GM18526 (cell line): Measurements from ENCODE around the gene MAB21L2.

Experiments
- POLR2A ChIP-seq: IDR thresholded peaks from 3 replicates; pipeline ENCODE4 v1.6.1; 2011; ENCODE audit not compliant: insufficient read length; ENCODE audit errors: extremely low read depth

The MAB21L2 gene

GRCh38 chr4:150582146-150582872 lies at the start of gene MAB21L2:
Gene MAB21L2, plus strand, starts transcription at chr4:150582151. Its CDS starts 879 bp downstream, at chr4:150583030.
- TF ChIP-seq POLR2A, result no peak

GRCh38 chr4:150533673-150534072 lies 48.3 kb upstream of the MAB21L2 start:
- no peak for TF ChIP-seq POLR2A

GRCh38 chr4:150534818-150535217 lies 47.1 kb upstream of the MAB21L2 start:
- no peak for TF ChIP-seq POLR2A

GRCh38 chr4:150540536-150540935 lies 41.4 kb upstream of the MAB21L2 start:
- TF ChIP-seq POLR2A, result no peak

GRCh38 chr4:150540959-150541360 lies 41.0 kb upstream of the MAB21L2 start:
- no peak for TF ChIP-seq POLR2A

GRCh38 chr4:150541681-150542080 lies 40.3 kb upstream of the MAB21L2 start:
- TF ChIP-seq POLR2A, result no peak

GRCh38 chr4:150543042-150543441 lies 38.9 kb upstream of the MAB21L2 start:
- TF ChIP-seq POLR2A, result no peak

GRCh38 chr4:150546286-150546685 lies 35.7 kb upstream of the MAB21L2 start:
- no peak for TF ChIP-seq POLR2A

GRCh38 chr4:150547154-150547838 lies 34.7 kb upstream of the MAB21L2 start:
- TF ChIP-seq POLR2A, result no peak

- no peak for TF ChIP-seq POLR2A
These were observed 20.7 kb upstream of the MAB21L2 start for GRCh38 chr4:150561143-150561737.

- TF ChIP-seq POLR2A, result no peak
These were observed 19.7 kb upstream of the MAB21L2 start for GRCh38 chr4:150562250-150562649.

- no peak for TF ChIP-seq POLR2A
These were observed 19.2 kb upstream of the MAB21L2 start for GRCh38 chr4:150562751-150563150.

GRCh38 chr4:150567070-150567469 lies 14.9 kb upstream of the MAB21L2 start:
- no peak for TF ChIP-seq POLR2A

- no peak for TF ChIP-seq POLR2A
These were observed 12.5 kb upstream of the MAB21L2 start for GRCh38 chr4:150569384-150569987.

- TF ChIP-seq POLR2A, result no peak
These were observed 11.9 kb upstream of the MAB21L2 start for GRCh38 chr4:150569998-150570535.
